Panc1 (cell line): ENCODE data around the gene APOL6.

Source experiments
- CTCF ChIP-seq: fragments of 450-650 bp; IDR thresholded peaks from 2 replicates; pipeline ENCODE4 v1.5.1; 2017; ENCODE audit warnings: mild to moderate bottlenecking
- POLR2AphosphoS5 ChIP-seq: IDR thresholded peaks from 2 replicates; pipeline ENCODE4 v1.6.1; 2012; ENCODE audit warnings: mild to moderate bottlenecking, low read depth, low read length, moderate library complexity
- REST ChIP-seq, 2 experiments: IDR thresholded peaks; 2 replicates each; pipeline ENCODE4 v1.6.1; 2011 to 2012; ENCODE audit warnings: low read depth in 2 of 2, control low read depth in 1 of 2, low read length in 1 of 2, mild to moderate bottlenecking in 1 of 2, moderate library complexity in 1 of 2; ENCODE audit not compliant: insufficient read depth in 1 of 2

GRCh38 chr22:35627267-35628041, 20.8 kb upstream of the APOL6 start:
- TF ChIP-seq POLR2AphosphoS5 (no peak), REST (IDR thresholded peaks at IDR 0.05; ENCODE audit: insufficient read depth in 1 of 2, low read depth in 2 of 2, low read length in 1 of 2) (no peak), CTCF (peak; percentile 82)
